BE2C (cell line): Measurements from ENCODE around the gene LRPAP1.
A peak's percentile ranks its signal among the peaks of the same experiment; 100 is the strongest.

ENCODE experiments used
- DNase-seq: peaks from one replicate; pipeline ENCODE4 v3.0.0-alpha.2; 2020
- H3K27me3 ChIP-seq: fragments of 250-450 bp; sonication (Bioruptor Pico); 2 replicates; pipeline ENCODE4 v1.5.1; 2020; ENCODE audit warnings: mild to moderate bottlenecking
- H3K36me3 ChIP-seq: fragments of 250-450 bp; sonication (Bioruptor Pico); 2 replicates; pipeline ENCODE4 v1.5.1; 2020; ENCODE audit warnings: mild to moderate bottlenecking
- H3K4me1 ChIP-seq: fragments of 250-450 bp; sonication (Bioruptor Pico); 2 replicates; pipeline ENCODE4 v1.5.1; 2020
- H3K4me3 ChIP-seq: 2 replicates; pipeline ENCODE4 v1.5.1; 2011; ENCODE audit warnings: low read depth, low read length
- H3K9me3 ChIP-seq: fragments of 250-450 bp; sonication (Bioruptor Pico); 2 replicates; pipeline ENCODE4 v1.5.1; 2020
- TF ChIP-seq, protein P1 (sequence below): IDR thresholded peaks from 2 replicates; pipeline ENCODE4 v1.5.1; 2012; ENCODE audit warnings: mild to moderate bottlenecking, low read depth, low read length

The LRPAP1 gene

GRCh38 chr4:3489451-3489962 lies 42.7 kb downstream of the LRPAP1 start:
- peak; percentile 61 for DNase-seq
- TF ChIP-seq, protein P1, sequence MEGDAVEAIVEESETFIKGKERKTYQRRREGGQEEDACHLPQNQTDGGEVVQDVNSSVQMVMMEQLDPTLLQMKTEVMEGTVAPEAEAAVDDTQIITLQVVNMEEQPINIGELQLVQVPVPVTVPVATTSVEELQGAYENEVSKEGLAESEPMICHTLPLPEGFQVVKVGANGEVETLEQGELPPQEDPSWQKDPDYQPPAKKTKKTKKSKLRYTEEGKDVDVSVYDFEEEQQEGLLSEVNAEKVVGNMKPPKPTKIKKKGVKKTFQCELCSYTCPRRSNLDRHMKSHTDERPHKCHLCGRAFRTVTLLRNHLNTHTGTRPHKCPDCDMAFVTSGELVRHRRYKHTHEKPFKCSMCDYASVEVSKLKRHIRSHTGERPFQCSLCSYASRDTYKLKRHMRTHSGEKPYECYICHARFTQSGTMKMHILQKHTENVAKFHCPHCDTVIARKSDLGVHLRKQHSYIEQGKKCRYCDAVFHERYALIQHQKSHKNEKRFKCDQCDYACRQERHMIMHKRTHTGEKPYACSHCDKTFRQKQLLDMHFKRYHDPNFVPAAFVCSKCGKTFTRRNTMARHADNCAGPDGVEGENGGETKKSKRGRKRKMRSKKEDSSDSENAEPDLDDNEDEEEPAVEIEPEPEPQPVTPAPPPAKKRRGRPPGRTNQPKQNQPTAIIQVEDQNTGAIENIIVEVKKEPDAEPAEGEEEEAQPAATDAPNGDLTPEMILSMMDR = no peak
- Histone ChIP-seq H3K4me3 (no peak overlapping the region), H3K36me3 (no peaks in the 10 kb centered on the region), H3K9me3 (no peaks in the 10 kb centered on the region), H3K27me3 (peaks cover 45% of the 10 kb centered on the region), H3K4me1 (no peaks in the 10 kb centered on the region)

DNA sequence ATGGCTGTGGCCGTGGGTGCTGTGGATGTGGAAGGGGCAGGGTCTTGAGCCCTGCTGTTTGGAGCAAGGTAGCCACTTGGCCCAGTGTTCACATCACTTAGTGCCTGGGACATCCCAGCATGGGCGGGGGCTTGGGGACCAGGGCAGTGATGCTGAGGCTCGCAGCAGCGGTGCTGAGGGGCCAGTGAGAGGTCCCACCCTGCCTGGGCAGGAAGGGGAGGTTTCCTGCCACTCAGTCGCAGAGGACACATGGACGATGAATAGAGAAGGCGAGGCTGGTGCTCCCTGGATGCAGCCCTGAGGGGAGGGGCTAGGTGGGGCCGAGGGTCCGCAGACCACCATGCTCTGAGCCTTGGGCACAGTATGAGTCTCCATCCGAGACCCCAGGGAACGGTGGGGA lies 43.4 kb downstream of the LRPAP1 start:
- TF ChIP-seq, protein P1 = no peak
- Histone ChIP-seq H3K9me3 (no peaks in the 10 kb centered on the region), H3K4me3 (no peak overlapping the region), H3K27me3 (peaks cover 46% of the 10 kb centered on the region), H3K36me3 (no peaks in the 10 kb centered on the region), H3K4me1 (no peaks in the 10 kb centered on the region)
- no peak for DNase-seq

GRCh38 chr4:3487861-3488260 lies 44.4 kb downstream of the LRPAP1 start:
- no peaks in the 10 kb centered on the region for H3K4me1 ChIP-seq
- no peak for DNase-seq

DNA sequence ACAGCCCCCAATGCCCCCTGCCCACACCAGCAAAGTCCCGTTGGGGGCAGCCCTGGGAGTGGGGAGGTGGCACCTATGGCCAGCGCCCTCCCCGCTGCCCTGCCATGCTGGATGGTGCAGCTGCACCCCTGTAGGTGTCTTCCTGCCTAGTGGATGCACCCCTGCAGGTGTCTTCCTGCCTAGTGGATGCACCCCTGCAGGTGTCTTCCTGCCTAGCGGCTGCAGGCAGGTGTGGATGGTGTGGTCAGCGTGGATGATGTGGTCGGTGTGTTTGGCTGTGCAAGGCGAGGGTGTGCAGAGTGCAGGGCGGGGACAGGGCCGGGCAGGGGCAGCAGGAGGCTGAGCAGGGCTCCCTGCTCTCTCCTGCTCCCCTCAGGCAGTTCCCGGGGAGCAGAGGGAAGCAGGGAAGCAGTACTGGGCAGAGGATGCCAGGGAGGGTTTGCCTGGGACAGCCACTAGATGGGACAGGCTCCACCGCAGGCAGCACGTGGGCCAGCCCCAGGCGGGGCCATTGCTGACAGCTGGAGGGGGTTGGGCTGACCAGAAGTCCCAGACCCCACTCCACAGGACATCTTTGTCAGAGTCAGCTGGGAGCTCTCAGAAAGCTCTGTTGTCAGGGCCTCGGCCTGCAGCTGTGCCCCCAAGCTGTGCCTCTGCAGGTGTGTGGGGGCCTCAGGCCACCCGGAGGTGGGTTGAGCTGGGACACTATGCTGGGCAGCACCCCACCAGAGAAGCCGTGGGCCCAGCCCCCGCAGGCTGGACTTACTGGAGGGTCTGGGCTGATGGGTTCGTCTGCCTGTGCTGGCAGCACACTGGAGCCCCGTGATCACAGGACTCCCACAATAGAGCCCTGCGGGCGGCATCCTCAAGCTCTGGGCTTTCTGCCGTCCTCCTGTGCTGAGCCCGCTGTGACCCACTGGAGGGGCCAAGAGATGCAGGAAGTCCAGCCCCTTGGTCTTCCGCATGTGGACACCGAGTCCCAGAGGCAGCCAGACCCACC lies 45.4 kb downstream of the LRPAP1 start:
- peak; percentile 48 for DNase-seq
- Histone ChIP-seq H3K4me3 (no peak overlapping the region), H3K4me1 (no peaks in the 10 kb centered on the region), H3K27me3 (peaks cover 32% of the 10 kb centered on the region), H3K36me3 (no peaks in the 10 kb centered on the region), H3K9me3 (no peaks in the 10 kb centered on the region)
- TF ChIP-seq, protein P1 = no peak

More at GRCh38 chr4:3487861-3488260, 44.4 kb downstream of the LRPAP1 start:
- no peak overlapping the region for H3K4me3 ChIP-seq
- TF ChIP-seq, protein P1 = no peak
- H3K9me3 ChIP-seq = no peaks in the 10 kb centered on the region
- H3K36me3 ChIP-seq = no peaks in the 10 kb centered on the region
- peaks cover 43% of the 10 kb centered on the region for H3K27me3 ChIP-seq

DNA sequence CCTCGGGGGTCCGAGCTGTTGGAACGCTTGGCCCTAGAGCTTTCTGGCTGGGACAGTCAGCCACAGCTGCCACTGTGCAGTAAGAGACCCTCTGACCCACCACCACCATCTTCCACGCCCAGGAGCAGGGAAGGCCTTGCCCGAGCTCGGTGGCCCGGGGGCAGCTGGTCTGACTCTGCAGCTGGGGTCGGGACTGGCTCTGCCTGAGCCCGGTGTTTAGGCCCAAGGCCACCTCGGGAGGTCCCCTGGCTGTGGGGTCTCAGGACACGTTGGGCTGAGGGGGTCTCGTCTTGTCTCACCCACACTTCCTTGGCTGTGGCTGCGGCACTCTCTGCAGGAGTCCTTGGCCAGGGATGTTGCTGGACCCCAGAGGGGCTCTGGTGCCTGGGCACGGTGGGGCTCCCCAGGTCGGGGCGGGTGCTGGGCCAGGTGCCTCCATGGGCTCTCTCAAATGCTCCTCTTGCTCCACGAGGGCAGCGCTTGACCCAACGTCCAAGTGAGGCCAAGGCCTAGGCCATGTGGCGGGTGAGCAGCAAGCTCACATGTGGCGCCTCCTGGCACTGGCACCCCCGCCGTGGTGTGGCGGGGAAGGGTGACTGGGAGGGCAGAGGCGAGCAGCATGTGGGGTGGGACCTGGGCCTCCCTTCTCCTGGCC lies 46.2 kb downstream of the LRPAP1 start:
- Histone ChIP-seq H3K9me3 (no peaks in the 10 kb centered on the region), H3K27me3 (peaks cover 28% of the 10 kb centered on the region), H3K4me1 (no peaks in the 10 kb centered on the region), H3K4me3 (no peak overlapping the region), H3K36me3 (no peaks in the 10 kb centered on the region)
- TF ChIP-seq, protein P1 = no peak
- DNase-seq = no peak
